H9 (cell line): ENCODE measurements around the gene REC114. TPM values are rescaled to one million over a fixed set of nuclear protein-coding genes. Genes with fewer than 3 reads are reported as not detected.
A peak's percentile ranks its signal among the peaks of the same experiment; 100 is the strongest.
"Not testable (repeated sequence)": the region's sequence is repeated elsewhere in the genome, so short reads cannot be mapped to it uniquely, and the experiment has no call there.

Experiments used
- DNase-seq: peaks from one replicate; pipeline ENCODE4 v3.0.0-alpha.2; 2017
- H2AFZ ChIP-seq: one replicate; pipeline ENCODE4 v1.6.1; 2013; ENCODE audit warnings: mild to moderate bottlenecking, low read length, control low read depth, moderate library complexity
- H2AK5ac ChIP-seq: 2 replicates; pipeline ENCODE4 v1.6.1; 2013; ENCODE audit warnings: low read length, control low read depth, mixed read lengths; ENCODE audit not compliant: insufficient read length
- H2BK120ac ChIP-seq: one replicate; pipeline ENCODE4 v1.6.1; 2013; ENCODE audit warnings: low read depth, mild to moderate bottlenecking, low read length, control low read depth, inconsistent platforms; ENCODE audit not compliant: poor library complexity, severe bottlenecking
- H2BK12ac ChIP-seq: 2 replicates; pipeline ENCODE4 v1.6.1; 2013; ENCODE audit warnings: low read length, control low read depth, mixed read lengths, low read depth; ENCODE audit not compliant: insufficient read length
- H2BK15ac ChIP-seq: 2 replicates; pipeline ENCODE4 v1.6.1; 2013; ENCODE audit warnings: low read depth, low read length, control low read depth
- H2BK20ac ChIP-seq: one replicate; pipeline ENCODE4 v1.6.1; 2013; ENCODE audit warnings: low read depth, mild to moderate bottlenecking, low read length, control low read depth, inconsistent platforms; ENCODE audit not compliant: poor library complexity, severe bottlenecking
- H2BK5ac ChIP-seq: 2 replicates; pipeline ENCODE4 v1.6.1; 2013; ENCODE audit warnings: low read length, control low read depth, mixed read lengths; ENCODE audit not compliant: insufficient read length
- H3K14ac ChIP-seq: 2 replicates; pipeline ENCODE4 v1.6.1; 2013; ENCODE audit warnings: low read length, control low read depth; ENCODE audit not compliant: insufficient read depth
- H3K18ac ChIP-seq: 2 replicates; pipeline ENCODE4 v1.6.1; 2013; ENCODE audit warnings: low read depth, mild to moderate bottlenecking, mixed read lengths, low read length, control low read depth; ENCODE audit not compliant: insufficient read length
- H3K23ac ChIP-seq: 2 replicates; pipeline ENCODE4 v1.6.1; 2013; ENCODE audit warnings: low read length, control low read depth, mixed read lengths, low read depth; ENCODE audit not compliant: insufficient read length
- H3K23me2 ChIP-seq: 2 replicates; pipeline ENCODE4 v1.6.1; 2013; ENCODE audit warnings: low read depth, mild to moderate bottlenecking, mixed read lengths, low read length, control low read depth; ENCODE audit not compliant: insufficient read length, poor library complexity, severe bottlenecking
- H3K27ac ChIP-seq: 2 replicates; pipeline ENCODE4 v1.5.1; 2013; ENCODE audit warnings: low read length, control low read depth, mixed read lengths, low read depth; ENCODE audit not compliant: insufficient read length
- H3K27me3 ChIP-seq: 2 replicates; pipeline ENCODE4 v1.6.1; 2013; ENCODE audit warnings: low read length, control low read depth, inconsistent platforms; ENCODE audit not compliant: insufficient read depth
- H3K4ac ChIP-seq: 2 replicates; pipeline ENCODE4 v1.6.1; 2013; ENCODE audit warnings: low read depth, mild to moderate bottlenecking, control low read depth, inconsistent platforms, low read length, moderate library complexity
- H3K4me1 ChIP-seq: 2 replicates; pipeline ENCODE4 v1.6.1; 2013; ENCODE audit warnings: low read length, control low read depth, inconsistent platforms; ENCODE audit not compliant: insufficient read depth
- H3K4me2 ChIP-seq: 2 replicates; pipeline ENCODE4 v1.6.1; 2013; ENCODE audit warnings: low read length, control low read depth, mixed read lengths; ENCODE audit not compliant: insufficient read length, insufficient read depth
- H3K56ac ChIP-seq: 2 replicates; pipeline ENCODE4 v1.6.1; 2013; ENCODE audit warnings: low read depth, mild to moderate bottlenecking, mixed read lengths, low read length, control low read depth; ENCODE audit not compliant: insufficient read length
- H3K79me1 ChIP-seq: 2 replicates; pipeline ENCODE4 v1.6.1; 2013; ENCODE audit warnings: low read depth, mild to moderate bottlenecking, moderate library complexity, low read length, control low read depth, inconsistent platforms; ENCODE audit not compliant: insufficient read depth, poor library complexity, severe bottlenecking
- H3K79me2 ChIP-seq: 2 replicates; pipeline ENCODE4 v1.6.1; 2013; ENCODE audit warnings: low read length, control low read depth, inconsistent platforms; ENCODE audit not compliant: insufficient read depth
- H3K9ac ChIP-seq: 2 replicates; pipeline ENCODE4 v1.6.1; 2013; ENCODE audit warnings: low read length, control low read depth, mixed read lengths; ENCODE audit not compliant: insufficient read length; ENCODE audit errors: extremely low read depth
- H3K9me3 ChIP-seq: one replicate; pipeline ENCODE4 v1.6.1; 2013; ENCODE audit warnings: low read depth, low read length, inconsistent platforms; ENCODE audit not compliant: control insufficient read depth
- H3T11ph ChIP-seq: one replicate; pipeline ENCODE4 v1.6.1; 2013; ENCODE audit warnings: mild to moderate bottlenecking, low read length, control low read depth, inconsistent platforms
- H4K20me1 ChIP-seq: one replicate; pipeline ENCODE4 v1.6.1; 2013; ENCODE audit not compliant: control insufficient read depth, insufficient read length, insufficient read depth
- H4K5ac ChIP-seq: 2 replicates; pipeline ENCODE4 v1.6.1; 2013; ENCODE audit warnings: low read depth, mild to moderate bottlenecking, mixed read lengths, low read length, control low read depth; ENCODE audit not compliant: insufficient read length
- H4K8ac ChIP-seq: replicated peaks from 2 replicates; pipeline ENCODE4 v1.6.1; 2013; ENCODE audit warnings: low read length, control low read depth, mixed read lengths, low read depth; ENCODE audit not compliant: insufficient read length
- H4K91ac ChIP-seq: 2 replicates; pipeline ENCODE4 v1.6.1; 2013; ENCODE audit warnings: low read depth, mild to moderate bottlenecking, moderate library complexity, mixed read lengths, low read length, control low read depth; ENCODE audit not compliant: insufficient read length
- H3K27ac Mint-ChIP-seq, 3 experiments: 2 replicates in 2 of 3; 3 replicates in 1 of 3; pipeline ENCODE4 v1.8.0; 2020 to 2021; ENCODE audit warnings: mixed read lengths in 3 of 3, mild to moderate bottlenecking in 1 of 3, moderate library complexity in 1 of 3
- H3K27me3 Mint-ChIP-seq: 2 replicates; pipeline ENCODE4 v1.8.0; 2021; ENCODE audit warnings: low read depth, mild to moderate bottlenecking, moderate library complexity, mixed read lengths
- H3K36me3 Mint-ChIP-seq, 3 experiments: 2 replicates in 2 of 3; 3 replicates in 1 of 3; pipeline ENCODE4 v1.8.0; 2020 to 2021; ENCODE audit warnings: low read depth in 3 of 3, mixed read lengths in 3 of 3; ENCODE audit not compliant: insufficient read depth in 1 of 3
- H3K4me1 Mint-ChIP-seq, 2 experiments: 2 replicates each; pipeline ENCODE4 v1.8.0; 2020; ENCODE audit warnings: mixed read lengths in 2 of 2
- H3K4me3 Mint-ChIP-seq, 2 experiments: 2 replicates in 1 of 2; 3 replicates in 1 of 2; pipeline ENCODE4 v1.8.0; 2020 to 2021; ENCODE audit warnings: mild to moderate bottlenecking in 2 of 2, mixed read lengths in 2 of 2, moderate library complexity in 1 of 2
- H3K9me3 Mint-ChIP-seq, 2 experiments: 2 replicates in 1 of 2; 3 replicates in 1 of 2; pipeline ENCODE4 v1.8.0; 2020; ENCODE audit warnings: mild to moderate bottlenecking in 2 of 2, mixed read lengths in 2 of 2, moderate library complexity in 1 of 2
- CTCF ChIP-seq: fragments of 200-600 bp; sonication (generic); conservative IDR thresholded peaks from 3 replicates; pipeline ENCODE4 v1.8.0; 2021; ENCODE audit warnings: antibody characterized with exemption, mild to moderate bottlenecking
- WGBS: extraction: QIAGEN DNeasy Blood & Tissue Kit; methylation state at CpG from one replicate; pipeline ENCODE4 v1.1.7; 2013; ENCODE audit warnings: missing lambda C conversion rate, low lambda C conversion rate, mixed read lengths; ENCODE audit not compliant: insufficient read length; ENCODE audit errors: extremely low coverage; 5-methylcytosine and 5-hydroxymethylcytosine counted together
- total RNA-seq: library from RNA; stranded (reverse); gene quantifications from 2 replicates; pipeline ENCODE4 v1.2.1, GENCODE V29; 2021

Gene REC114
- total RNA-seq, 1 experiment from 2014 or later = not detected

GRCh38 chr15:73442421-73442820 is 543 bp upstream of the REC114 start:
- H3K14ac ChIP-seq = no peak overlapping the region
- no peaks in the 10 kb centered on the region for H3K79me2 ChIP-seq
- no peaks in the 10 kb centered on the region for H3K9me3 ChIP-seq
- no peaks in the 10 kb centered on the region for H3K79me1 ChIP-seq
- no peak overlapping the region for H2BK5ac ChIP-seq
- no peak overlapping the region for H2AFZ ChIP-seq
- no peak overlapping the region for H3K18ac ChIP-seq
- H3K4me1 ChIP-seq = no peaks in the 10 kb centered on the region
- no peak overlapping the region for H2BK20ac ChIP-seq
- H3K56ac ChIP-seq = no peak overlapping the region
- no peaks in the 10 kb centered on the region for H3K27me3 ChIP-seq
- no peak overlapping the region for H2BK12ac ChIP-seq
- H3K4me2 ChIP-seq = no peak overlapping the region
- H4K20me1 ChIP-seq = no peaks in the 10 kb centered on the region
- no peak overlapping the region for H4K5ac ChIP-seq
- Mint-ChIP-seq H3K9me3 (no peaks in the 10 kb centered on the region; a peak in 1 of 5 replicates), H3K27me3 (peaks cover 2% of the 10 kb centered on the region), H3K4me3 (no peak overlapping the region), H3K27ac (peak overlapping the region in 1 of 3 experiments; percentile 7; a peak in 1 of 7 replicates), H3K36me3 (no peaks in the 10 kb centered on the region), H3K4me1 (peaks cover 6 to 7% of the 10 kb centered on the region in 2 experiments)
- DNase-seq = no peak
- H2AK5ac ChIP-seq = no peak overlapping the region
- no peak overlapping the region for H3K23ac ChIP-seq
- no peak overlapping the region for H2BK15ac ChIP-seq
- no peak overlapping the region for H3K27ac ChIP-seq
- H4K8ac ChIP-seq = no peak overlapping the region
- no peak overlapping the region for H4K91ac ChIP-seq
- TF ChIP-seq CTCF = no peak
- no peaks in the 10 kb centered on the region for H3K23me2 ChIP-seq
- H3K9ac ChIP-seq = no peak overlapping the region
- H3T11ph ChIP-seq = no peak overlapping the region
- WGBS = no CpG with 5 or more reads among the region's 11 CpGs
- no peak overlapping the region for H3K4ac ChIP-seq
- no peak overlapping the region for H2BK120ac ChIP-seq

- not testable (repeated sequence) for H3K4ac ChIP-seq, H3K79me1 ChIP-seq, H4K91ac ChIP-seq, H3K4me3 Mint-ChIP-seq, H2BK5ac ChIP-seq, H3K27ac ChIP-seq, H3K4me2 ChIP-seq, H3T11ph ChIP-seq, H2BK20ac ChIP-seq, H2BK120ac ChIP-seq, H3K79me2 ChIP-seq, H3K4me1 ChIP-seq, H2AFZ ChIP-seq, H3K23ac ChIP-seq, H3K56ac ChIP-seq, H3K9ac ChIP-seq, H3K36me3 Mint-ChIP-seq, H2BK12ac ChIP-seq, H3K9me3 ChIP-seq, H3K14ac ChIP-seq, H3K27me3 ChIP-seq, H3K9me3 Mint-ChIP-seq, H3K23me2 ChIP-seq, H4K8ac ChIP-seq, DNase-seq, H3K18ac ChIP-seq, H4K5ac ChIP-seq, H2BK15ac ChIP-seq, H4K20me1 ChIP-seq, H3K27me3 Mint-ChIP-seq, H2AK5ac ChIP-seq
- peaks cover 11 to 12% of the 10 kb centered on the region in 2 experiments for H3K4me1 Mint-ChIP-seq
- no CpG with 5 or more reads among the region's 5 CpGs for WGBS
- peak overlapping the region in 1 of 3 experiments; percentile 81; a peak in 2 of 7 replicates for H3K27ac Mint-ChIP-seq
These were observed 4.5 kb downstream of the REC114 start for GRCh38 chr15:73447471-73447870.
